H9 (cell line): ENCODE measurements around the gene CDKN2AIPNL. TPM values are rescaled to one million over a fixed set of nuclear protein-coding genes. Genes with fewer than 3 reads are reported as not detected.

Experiments used
- DNase-seq: peaks from one replicate; pipeline ENCODE4 v3.0.0-alpha.2; 2017
- H2AFZ ChIP-seq: one replicate; pipeline ENCODE4 v1.6.1; 2013; ENCODE audit warnings: mild to moderate bottlenecking, low read length, control low read depth, moderate library complexity
- H2AK5ac ChIP-seq: 2 replicates; pipeline ENCODE4 v1.6.1; 2013; ENCODE audit warnings: low read length, control low read depth, mixed read lengths; ENCODE audit not compliant: insufficient read length
- H2BK120ac ChIP-seq: one replicate; pipeline ENCODE4 v1.6.1; 2013; ENCODE audit warnings: low read depth, mild to moderate bottlenecking, low read length, control low read depth, inconsistent platforms; ENCODE audit not compliant: poor library complexity, severe bottlenecking
- H2BK12ac ChIP-seq: 2 replicates; pipeline ENCODE4 v1.6.1; 2013; ENCODE audit warnings: low read length, control low read depth, mixed read lengths, low read depth; ENCODE audit not compliant: insufficient read length
- H2BK15ac ChIP-seq: 2 replicates; pipeline ENCODE4 v1.6.1; 2013; ENCODE audit warnings: low read depth, low read length, control low read depth
- H2BK20ac ChIP-seq: one replicate; pipeline ENCODE4 v1.6.1; 2013; ENCODE audit warnings: low read depth, mild to moderate bottlenecking, low read length, control low read depth, inconsistent platforms; ENCODE audit not compliant: poor library complexity, severe bottlenecking
- H2BK5ac ChIP-seq: 2 replicates; pipeline ENCODE4 v1.6.1; 2013; ENCODE audit warnings: low read length, control low read depth, mixed read lengths; ENCODE audit not compliant: insufficient read length
- H3K14ac ChIP-seq: 2 replicates; pipeline ENCODE4 v1.6.1; 2013; ENCODE audit warnings: low read length, control low read depth; ENCODE audit not compliant: insufficient read depth
- H3K18ac ChIP-seq: 2 replicates; pipeline ENCODE4 v1.6.1; 2013; ENCODE audit warnings: low read depth, mild to moderate bottlenecking, mixed read lengths, low read length, control low read depth; ENCODE audit not compliant: insufficient read length
- H3K23ac ChIP-seq: 2 replicates; pipeline ENCODE4 v1.6.1; 2013; ENCODE audit warnings: low read length, control low read depth, mixed read lengths, low read depth; ENCODE audit not compliant: insufficient read length
- H3K23me2 ChIP-seq: 2 replicates; pipeline ENCODE4 v1.6.1; 2013; ENCODE audit warnings: low read depth, mild to moderate bottlenecking, mixed read lengths, low read length, control low read depth; ENCODE audit not compliant: insufficient read length, poor library complexity, severe bottlenecking
- H3K27ac ChIP-seq: 2 replicates; pipeline ENCODE4 v1.5.1; 2013; ENCODE audit warnings: low read length, control low read depth, mixed read lengths, low read depth; ENCODE audit not compliant: insufficient read length
- H3K27me3 ChIP-seq: 2 replicates; pipeline ENCODE4 v1.6.1; 2013; ENCODE audit warnings: low read length, control low read depth, inconsistent platforms; ENCODE audit not compliant: insufficient read depth
- H3K4ac ChIP-seq: 2 replicates; pipeline ENCODE4 v1.6.1; 2013; ENCODE audit warnings: low read depth, mild to moderate bottlenecking, control low read depth, inconsistent platforms, low read length, moderate library complexity
- H3K4me1 ChIP-seq: 2 replicates; pipeline ENCODE4 v1.6.1; 2013; ENCODE audit warnings: low read length, control low read depth, inconsistent platforms; ENCODE audit not compliant: insufficient read depth
- H3K4me2 ChIP-seq: 2 replicates; pipeline ENCODE4 v1.6.1; 2013; ENCODE audit warnings: low read length, control low read depth, mixed read lengths; ENCODE audit not compliant: insufficient read length, insufficient read depth
- H3K56ac ChIP-seq: 2 replicates; pipeline ENCODE4 v1.6.1; 2013; ENCODE audit warnings: low read depth, mild to moderate bottlenecking, mixed read lengths, low read length, control low read depth; ENCODE audit not compliant: insufficient read length
- H3K79me1 ChIP-seq: 2 replicates; pipeline ENCODE4 v1.6.1; 2013; ENCODE audit warnings: low read depth, mild to moderate bottlenecking, moderate library complexity, low read length, control low read depth, inconsistent platforms; ENCODE audit not compliant: insufficient read depth, poor library complexity, severe bottlenecking
- H3K79me2 ChIP-seq: 2 replicates; pipeline ENCODE4 v1.6.1; 2013; ENCODE audit warnings: low read length, control low read depth, inconsistent platforms; ENCODE audit not compliant: insufficient read depth
- H3K9ac ChIP-seq: 2 replicates; pipeline ENCODE4 v1.6.1; 2013; ENCODE audit warnings: low read length, control low read depth, mixed read lengths; ENCODE audit not compliant: insufficient read length; ENCODE audit errors: extremely low read depth
- H3K9me3 ChIP-seq: one replicate; pipeline ENCODE4 v1.6.1; 2013; ENCODE audit warnings: low read depth, low read length, inconsistent platforms; ENCODE audit not compliant: control insufficient read depth
- H3T11ph ChIP-seq: one replicate; pipeline ENCODE4 v1.6.1; 2013; ENCODE audit warnings: mild to moderate bottlenecking, low read length, control low read depth, inconsistent platforms
- H4K20me1 ChIP-seq: one replicate; pipeline ENCODE4 v1.6.1; 2013; ENCODE audit not compliant: control insufficient read depth, insufficient read length, insufficient read depth
- H4K5ac ChIP-seq: 2 replicates; pipeline ENCODE4 v1.6.1; 2013; ENCODE audit warnings: low read depth, mild to moderate bottlenecking, mixed read lengths, low read length, control low read depth; ENCODE audit not compliant: insufficient read length
- H4K8ac ChIP-seq: replicated peaks from 2 replicates; pipeline ENCODE4 v1.6.1; 2013; ENCODE audit warnings: low read length, control low read depth, mixed read lengths, low read depth; ENCODE audit not compliant: insufficient read length
- H4K91ac ChIP-seq: 2 replicates; pipeline ENCODE4 v1.6.1; 2013; ENCODE audit warnings: low read depth, mild to moderate bottlenecking, moderate library complexity, mixed read lengths, low read length, control low read depth; ENCODE audit not compliant: insufficient read length
- H3K27ac Mint-ChIP-seq, 3 experiments: 2 replicates in 2 of 3; 3 replicates in 1 of 3; pipeline ENCODE4 v1.8.0; 2020 to 2021; ENCODE audit warnings: mixed read lengths in 3 of 3, mild to moderate bottlenecking in 1 of 3, moderate library complexity in 1 of 3
- H3K27me3 Mint-ChIP-seq: 2 replicates; pipeline ENCODE4 v1.8.0; 2021; ENCODE audit warnings: low read depth, mild to moderate bottlenecking, moderate library complexity, mixed read lengths
- H3K36me3 Mint-ChIP-seq, 3 experiments: 2 replicates in 2 of 3; 3 replicates in 1 of 3; pipeline ENCODE4 v1.8.0; 2020 to 2021; ENCODE audit warnings: low read depth in 3 of 3, mixed read lengths in 3 of 3; ENCODE audit not compliant: insufficient read depth in 1 of 3
- H3K4me1 Mint-ChIP-seq, 2 experiments: 2 replicates each; pipeline ENCODE4 v1.8.0; 2020; ENCODE audit warnings: mixed read lengths in 2 of 2
- H3K4me3 Mint-ChIP-seq, 2 experiments: 2 replicates in 1 of 2; 3 replicates in 1 of 2; pipeline ENCODE4 v1.8.0; 2020 to 2021; ENCODE audit warnings: mild to moderate bottlenecking in 2 of 2, mixed read lengths in 2 of 2, moderate library complexity in 1 of 2
- H3K9me3 Mint-ChIP-seq, 2 experiments: 2 replicates in 1 of 2; 3 replicates in 1 of 2; pipeline ENCODE4 v1.8.0; 2020; ENCODE audit warnings: mild to moderate bottlenecking in 2 of 2, mixed read lengths in 2 of 2, moderate library complexity in 1 of 2
- WGBS: extraction: QIAGEN DNeasy Blood & Tissue Kit; methylation state at CpG from one replicate; pipeline ENCODE4 v1.1.7; 2013; ENCODE audit warnings: missing lambda C conversion rate, low lambda C conversion rate, mixed read lengths; ENCODE audit not compliant: insufficient read length; ENCODE audit errors: extremely low coverage; 5-methylcytosine and 5-hydroxymethylcytosine counted together
- total RNA-seq: library from RNA; stranded (reverse); gene quantifications from 2 replicates; pipeline ENCODE4 v1.2.1, GENCODE V29; 2021
- TF ChIP-seq, protein P1 (sequence below): fragments of 200-600 bp; sonication (generic); conservative IDR thresholded peaks from 3 replicates; pipeline ENCODE4 v1.8.0; 2021; ENCODE audit warnings: antibody characterized with exemption, mild to moderate bottlenecking

Gene CDKN2AIPNL
- total RNA-seq, 1 experiment from 2014 or later = 60.0 TPM

DNA sequence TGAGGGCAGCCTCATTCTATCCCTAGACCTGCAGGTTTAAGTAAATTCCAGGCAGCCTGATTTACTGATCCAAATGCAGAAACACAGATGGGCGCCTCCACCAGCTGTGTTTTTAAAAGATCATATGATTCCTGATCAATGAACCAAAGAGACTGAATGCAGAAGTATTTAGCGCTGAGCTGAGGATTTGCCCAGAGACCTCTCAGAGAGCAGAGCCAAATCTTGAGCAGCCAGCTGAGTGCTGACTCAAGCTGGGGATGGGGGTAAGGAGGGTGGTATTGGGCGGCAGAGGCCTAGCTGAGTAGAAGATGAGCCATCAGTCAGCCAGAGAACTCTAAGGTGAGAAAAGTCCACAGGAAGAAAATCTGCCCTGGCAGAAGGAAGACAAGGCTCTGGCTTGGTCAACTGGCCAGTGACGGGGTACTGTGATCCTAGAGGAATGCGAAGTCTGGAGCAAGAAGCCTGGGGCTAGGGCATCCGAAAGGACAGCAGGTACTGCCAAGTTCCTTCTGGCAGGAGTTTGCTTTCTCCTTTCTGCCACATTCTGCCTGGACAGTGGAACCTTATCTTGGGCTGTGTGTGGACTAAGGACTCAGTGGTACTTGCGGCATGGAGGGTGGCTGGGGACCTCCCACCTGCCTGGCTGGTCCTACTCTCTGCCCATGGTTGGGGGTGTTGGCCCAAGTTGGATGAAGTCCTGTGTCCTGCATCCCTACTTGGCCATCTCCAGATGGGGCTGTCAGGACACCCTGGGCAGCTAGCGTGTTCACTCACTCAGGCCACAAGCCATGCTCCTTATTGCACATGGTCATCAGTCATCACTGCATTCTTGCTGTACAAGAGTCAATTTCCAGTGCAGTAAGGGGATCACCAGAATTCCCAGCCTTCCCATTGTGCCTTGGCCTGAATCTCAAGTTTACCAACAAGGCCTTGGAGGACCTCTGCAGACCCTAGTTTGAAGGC, 34.5 kb upstream of the CDKN2AIPNL start:
- peak overlapping the region in 2 of 3 experiments; percentile 33 to 45; a peak in 2 of 7 replicates for H3K27ac Mint-ChIP-seq
- no peak for DNase-seq
- Histone ChIP-seq H3K9ac (no peak overlapping the region), H4K8ac (no peak overlapping the region), H2BK20ac (no peak overlapping the region), H3K9me3 (no peaks in the 10 kb centered on the region), H4K5ac (no peak overlapping the region), H3K14ac (no peak overlapping the region), H2BK5ac (no peak overlapping the region), H3K4ac (no peak overlapping the region), H2AFZ (no peak overlapping the region), H3K79me2 (no peaks in the 10 kb centered on the region), H3T11ph (no peak overlapping the region), H2AK5ac (no peak overlapping the region), H3K18ac (no peak overlapping the region), H3K23ac (no peak overlapping the region), H4K20me1 (no peaks in the 10 kb centered on the region), H3K79me1 (no peaks in the 10 kb centered on the region), H2BK15ac (no peak overlapping the region), H3K27ac (no peak overlapping the region), H3K56ac (no peak overlapping the region), H4K91ac (no peak overlapping the region), H3K23me2 (no peaks in the 10 kb centered on the region), H3K4me1 (no peaks in the 10 kb centered on the region; the same call in 1 of the 2 replicates), H3K27me3 (no peaks in the 10 kb centered on the region), H3K4me2 (no peak overlapping the region), H2BK12ac (no peak overlapping the region), H2BK120ac (no peak overlapping the region)
- TF ChIP-seq, protein P1, sequence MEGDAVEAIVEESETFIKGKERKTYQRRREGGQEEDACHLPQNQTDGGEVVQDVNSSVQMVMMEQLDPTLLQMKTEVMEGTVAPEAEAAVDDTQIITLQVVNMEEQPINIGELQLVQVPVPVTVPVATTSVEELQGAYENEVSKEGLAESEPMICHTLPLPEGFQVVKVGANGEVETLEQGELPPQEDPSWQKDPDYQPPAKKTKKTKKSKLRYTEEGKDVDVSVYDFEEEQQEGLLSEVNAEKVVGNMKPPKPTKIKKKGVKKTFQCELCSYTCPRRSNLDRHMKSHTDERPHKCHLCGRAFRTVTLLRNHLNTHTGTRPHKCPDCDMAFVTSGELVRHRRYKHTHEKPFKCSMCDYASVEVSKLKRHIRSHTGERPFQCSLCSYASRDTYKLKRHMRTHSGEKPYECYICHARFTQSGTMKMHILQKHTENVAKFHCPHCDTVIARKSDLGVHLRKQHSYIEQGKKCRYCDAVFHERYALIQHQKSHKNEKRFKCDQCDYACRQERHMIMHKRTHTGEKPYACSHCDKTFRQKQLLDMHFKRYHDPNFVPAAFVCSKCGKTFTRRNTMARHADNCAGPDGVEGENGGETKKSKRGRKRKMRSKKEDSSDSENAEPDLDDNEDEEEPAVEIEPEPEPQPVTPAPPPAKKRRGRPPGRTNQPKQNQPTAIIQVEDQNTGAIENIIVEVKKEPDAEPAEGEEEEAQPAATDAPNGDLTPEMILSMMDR = no peak
- H3K36me3 Mint-ChIP-seq = peaks cover 0 to 10% (median 6%) of the 10 kb centered on the region in 3 experiments; a peak in 2 of 7 replicates
- WGBS = no CpG with 5 or more reads among the region's 8 CpGs
- H3K4me3 Mint-ChIP-seq = no peak overlapping the region
- peaks cover 20 to 22% of the 10 kb centered on the region in 2 experiments for H3K4me1 Mint-ChIP-seq
- no peaks in the 10 kb centered on the region; the same call in 1 of the 2 replicates for H3K27me3 Mint-ChIP-seq
- no peaks in the 10 kb centered on the region for H3K9me3 Mint-ChIP-seq
